Left ventricle myocardium inferior (tissue), 1 donor: Measurements from ENCODE around the gene BAZ1B. TPM values are rescaled to one million over a fixed set of nuclear protein-coding genes. Genes with fewer than 3 reads are reported as not detected.
A peak's percentile ranks its signal among the peaks of the same experiment; 100 is the strongest.
"Not testable (repeated sequence)": the region's sequence is repeated elsewhere in the genome, so short reads cannot be mapped to it uniquely, and the experiment has no call there.

ENCODE experiments used
- DNase-seq: peaks from one replicate; pipeline ENCODE4 v3.0.0-alpha.2; 2020
- H3K27ac ChIP-seq: fragments of 200-600 bp; replicated peaks from 2 replicates; pipeline ENCODE4 v1.8.0; 2021
- H3K27me3 ChIP-seq: fragments of 200-600 bp; 2 replicates; pipeline ENCODE4 v1.8.0; 2021; ENCODE audit warnings: low read depth
- H3K36me3 ChIP-seq: fragments of 200-600 bp; 2 replicates; pipeline ENCODE4 v1.8.0; 2021
- H3K4me1 ChIP-seq: fragments of 200-600 bp; 2 replicates; pipeline ENCODE4 v1.8.0; 2021
- H3K4me3 ChIP-seq: fragments of 200-600 bp; 2 replicates; pipeline ENCODE4 v1.8.0; 2021; ENCODE audit warnings: mild to moderate bottlenecking, moderate library complexity
- H3K9me3 ChIP-seq: fragments of 200-600 bp; replicated peaks from 2 replicates; pipeline ENCODE4 v1.8.0; 2021
- intact Hi-C: fragments of 100-400 bp; cut with micrococcal nuclease; formaldehyde crosslinking; loops from one replicate; pipeline ENCODE4 v1.11.0; 2022
- total RNA-seq: library from RNA; stranded (reverse); fragmentation: NEBNext Ultra II Directional; extraction: Animal tissue kit (Norgen Biotek cat#: 25700); gene quantifications from one replicate; pipeline ENCODE4 v1.2.1, GENCODE V29; 2021
- TF ChIP-seq, protein P1 (sequence below): fragments of 200-600 bp; IDR thresholded peaks from 2 replicates; pipeline ENCODE4 v1.8.0; 2021; ENCODE audit warnings: antibody characterized with exemption, mild to moderate bottlenecking, borderline replicate concordance
- donor health status: DM: no; HTN: yes; CAD: no; lungs with severe emphysema.

BAZ1B gene
- total RNA-seq, 1 donor from 2014 or later, result 38.9 TPM

DNA sequence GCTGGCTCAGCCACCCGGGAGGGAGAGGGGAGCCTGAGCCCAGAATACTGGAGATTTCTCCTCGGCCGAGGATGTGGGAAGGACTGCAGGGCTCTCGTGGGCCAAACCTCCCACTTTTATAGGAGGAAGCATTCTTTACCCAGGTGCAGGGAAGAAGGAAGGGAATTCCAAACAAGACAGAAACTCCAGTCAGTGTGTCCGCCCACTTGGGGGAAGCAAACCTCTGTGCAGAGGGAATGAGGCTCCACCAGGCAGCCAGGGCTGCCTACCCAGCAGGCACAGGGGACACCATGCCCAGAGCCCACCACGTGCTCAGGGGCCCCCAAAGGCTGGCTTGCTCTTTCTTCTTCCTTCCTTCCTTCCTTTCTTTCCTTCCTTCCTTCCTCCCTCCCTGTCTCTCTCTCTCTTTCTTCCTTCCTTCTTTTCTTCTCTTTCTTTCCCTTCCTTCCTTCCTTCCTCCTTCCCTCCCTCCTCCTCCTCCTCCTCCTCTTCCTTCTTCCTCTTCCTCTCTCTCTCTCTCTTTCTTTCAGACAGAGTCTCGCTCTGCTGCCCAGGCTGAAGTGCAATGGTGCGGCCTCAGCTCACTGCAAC, 103.9 kb downstream of the BAZ1B start:
- no peaks in the 10 kb centered on the region for H3K4me1 ChIP-seq
- no peak overlapping the region for H3K4me3 ChIP-seq
- no peaks in the 10 kb centered on the region for H3K9me3 ChIP-seq
- intact Hi-C loops, result no loop called here
- H3K36me3 ChIP-seq, result no peaks in the 10 kb centered on the region
- H3K27ac ChIP-seq, result no peak overlapping the region
- TF ChIP-seq, protein P1, sequence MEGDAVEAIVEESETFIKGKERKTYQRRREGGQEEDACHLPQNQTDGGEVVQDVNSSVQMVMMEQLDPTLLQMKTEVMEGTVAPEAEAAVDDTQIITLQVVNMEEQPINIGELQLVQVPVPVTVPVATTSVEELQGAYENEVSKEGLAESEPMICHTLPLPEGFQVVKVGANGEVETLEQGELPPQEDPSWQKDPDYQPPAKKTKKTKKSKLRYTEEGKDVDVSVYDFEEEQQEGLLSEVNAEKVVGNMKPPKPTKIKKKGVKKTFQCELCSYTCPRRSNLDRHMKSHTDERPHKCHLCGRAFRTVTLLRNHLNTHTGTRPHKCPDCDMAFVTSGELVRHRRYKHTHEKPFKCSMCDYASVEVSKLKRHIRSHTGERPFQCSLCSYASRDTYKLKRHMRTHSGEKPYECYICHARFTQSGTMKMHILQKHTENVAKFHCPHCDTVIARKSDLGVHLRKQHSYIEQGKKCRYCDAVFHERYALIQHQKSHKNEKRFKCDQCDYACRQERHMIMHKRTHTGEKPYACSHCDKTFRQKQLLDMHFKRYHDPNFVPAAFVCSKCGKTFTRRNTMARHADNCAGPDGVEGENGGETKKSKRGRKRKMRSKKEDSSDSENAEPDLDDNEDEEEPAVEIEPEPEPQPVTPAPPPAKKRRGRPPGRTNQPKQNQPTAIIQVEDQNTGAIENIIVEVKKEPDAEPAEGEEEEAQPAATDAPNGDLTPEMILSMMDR, result no peak
- peaks cover 1% of the 10 kb centered on the region for H3K27me3 ChIP-seq
- DNase-seq, result no peak

GRCh38 chr7:73410541-73411131, 111.5 kb downstream of the BAZ1B start:
- Histone ChIP-seq H3K27ac (peak overlapping the region; percentile 52), H3K4me3 (peak overlapping the region; percentile 5)
- H3K36me3 ChIP-seq, H3K9me3 ChIP-seq, H3K4me1 ChIP-seq, intact Hi-C loops, H3K27me3 ChIP-seq: not testable (repeated sequence)
- peak; percentile 60 for DNase-seq

DNA sequence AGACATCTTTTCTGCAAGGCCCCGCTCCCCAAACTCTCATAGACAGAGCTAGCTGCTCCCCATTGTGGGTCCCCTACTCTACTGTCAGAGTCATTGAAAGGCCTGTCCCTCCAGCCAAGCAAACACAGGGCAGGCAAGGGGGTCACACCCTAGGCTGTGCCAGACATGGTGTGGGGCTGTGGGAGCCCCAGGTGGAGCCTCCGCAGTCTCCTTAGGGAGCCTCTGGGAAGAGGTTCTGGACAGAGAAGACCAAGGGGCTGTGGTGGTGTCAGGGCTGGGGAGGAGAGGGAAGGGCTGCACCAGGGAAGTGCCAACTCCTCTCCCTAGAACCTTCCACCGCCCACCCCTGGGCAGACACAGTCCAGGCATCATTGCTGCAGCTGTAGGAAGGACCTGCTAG, 117.2 kb downstream of the BAZ1B start:
- DNase-seq, result not testable (repeated sequence)

GRCh38 chr7:73399185-73400050, 122.7 kb downstream of the BAZ1B start:
- H3K9me3 ChIP-seq, H3K27ac ChIP-seq, H3K36me3 ChIP-seq, H3K27me3 ChIP-seq, intact Hi-C loops, H3K4me1 ChIP-seq: not testable (repeated sequence)
- peak overlapping the region; percentile 43 for H3K4me3 ChIP-seq
- DNase-seq, result peak; percentile 73

More for the DNA sequence above, 117.2 kb downstream of the BAZ1B start:
- H3K9me3 ChIP-seq, H3K27ac ChIP-seq, H3K36me3 ChIP-seq, H3K4me3 ChIP-seq, intact Hi-C loops, H3K27me3 ChIP-seq, H3K4me1 ChIP-seq: not testable (repeated sequence)

DNA sequence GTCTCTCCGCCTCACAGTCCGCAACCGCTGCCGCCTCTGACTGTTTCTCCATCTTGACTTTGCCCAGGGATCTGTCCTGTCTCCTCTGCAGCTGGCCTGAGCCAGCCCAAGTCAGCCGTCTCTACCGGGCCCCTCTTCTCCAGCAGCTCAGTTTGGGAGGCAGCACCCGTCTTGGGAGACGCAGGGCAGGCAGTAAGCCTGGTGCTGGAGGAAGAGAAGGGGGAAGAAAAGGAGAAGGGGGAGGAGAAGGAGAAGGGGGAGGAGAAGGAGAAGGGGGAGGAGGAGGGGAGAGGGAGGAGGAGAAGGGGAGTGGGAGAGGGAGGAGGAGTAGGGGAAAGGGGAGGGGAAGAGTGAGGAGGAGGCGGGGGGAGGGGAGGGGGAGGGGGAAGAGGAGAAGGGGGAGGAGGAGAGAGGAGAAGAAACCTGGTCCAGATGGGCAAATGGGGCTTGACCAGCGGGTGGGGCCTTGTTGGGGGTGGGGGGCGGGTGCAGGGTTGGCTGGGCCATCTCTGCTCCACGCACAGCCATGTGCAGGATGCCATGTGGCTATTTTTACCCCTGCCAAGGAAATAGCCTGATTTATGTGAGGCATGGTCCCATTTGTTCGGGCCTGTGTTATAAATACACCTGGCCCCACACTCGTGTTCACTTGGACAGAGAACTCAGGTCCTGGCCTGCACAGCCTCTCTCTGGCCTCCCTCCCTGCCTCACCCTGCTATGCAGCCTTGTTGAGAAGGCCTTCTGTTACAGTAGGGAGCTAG, 124.4 kb downstream of the BAZ1B start:
- peak overlapping the region; percentile 55 for H3K4me3 ChIP-seq
- intact Hi-C loops, result no loop called here
- no peaks in the 10 kb centered on the region for H3K36me3 ChIP-seq
- H3K27me3 ChIP-seq, result peaks cover 6% of the 10 kb centered on the region
- H3K4me1 ChIP-seq, result no peaks in the 10 kb centered on the region
- TF ChIP-seq, protein P1, result no peak
- no peak for DNase-seq
- H3K9me3 ChIP-seq, result no peaks in the 10 kb centered on the region
- no peak overlapping the region for H3K27ac ChIP-seq

DNA sequence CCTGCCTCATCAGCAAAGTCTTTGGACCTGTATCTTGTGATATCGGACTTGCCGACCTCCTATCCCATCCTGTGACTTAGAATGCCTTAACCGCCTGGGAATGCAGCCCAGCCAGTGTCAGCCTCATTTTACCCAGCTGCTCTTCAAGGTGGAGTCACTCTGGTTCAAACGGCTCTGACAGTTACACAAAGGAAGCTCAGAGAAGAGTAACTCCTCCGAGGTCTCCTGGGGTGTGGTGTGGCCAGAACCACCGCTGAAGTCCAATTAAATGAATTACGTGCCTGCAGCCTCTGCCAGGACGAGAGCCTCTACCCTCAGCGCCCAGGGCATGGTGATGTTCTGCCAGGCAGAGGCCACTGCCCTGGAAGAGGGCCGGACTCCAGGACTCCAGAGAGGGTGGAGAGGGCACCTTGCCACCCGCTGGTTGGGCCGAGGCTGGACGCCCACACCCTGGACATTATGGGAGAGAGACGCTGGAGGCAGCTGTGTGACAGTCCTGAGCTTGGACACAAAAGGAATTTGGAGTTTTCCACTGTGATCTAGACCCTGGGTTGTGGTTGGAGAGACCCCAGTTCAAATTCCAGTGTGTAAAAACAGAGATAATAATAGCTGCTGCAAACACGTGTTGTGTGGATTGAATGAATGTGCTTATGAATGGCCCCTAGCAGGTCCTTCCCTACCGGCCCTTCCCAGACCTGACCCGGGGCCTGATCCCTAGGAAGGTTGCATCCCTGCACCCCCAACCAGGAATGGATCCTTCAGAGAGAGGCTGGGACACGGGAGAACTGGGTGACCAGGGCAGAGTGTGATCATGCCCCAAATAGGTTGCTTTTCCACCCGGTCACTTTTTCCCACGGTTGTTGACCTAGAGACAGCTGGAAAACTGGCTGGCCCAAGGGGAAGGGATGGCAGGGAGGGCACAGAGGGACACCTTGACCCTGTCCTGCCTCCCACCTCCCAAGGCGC, 126.3 kb downstream of the BAZ1B start:
- Histone ChIP-seq H3K4me3 (peak overlapping the region; percentile 55), H3K9me3 (no peaks in the 10 kb centered on the region), H3K36me3 (no peaks in the 10 kb centered on the region), H3K4me1 (no peaks in the 10 kb centered on the region), H3K27ac (peak overlapping the region; percentile 8), H3K27me3 (peaks cover 17% of the 10 kb centered on the region)
- DNase-seq, result peak; percentile 30
- intact Hi-C loops, result no loop called here
- TF ChIP-seq, protein P1, result no peak
